Measurements from ENCODE around the gene TIAM2.

TIAM2 gene

GRCh38 chr6:155240905-155241600 is 245.9 kb downstream of the TIAM2 start:
- FAIRE-seq: no peak

GRCh38 chr6:155241966-155242365 is 246.9 kb downstream of the TIAM2 start:
- no peak for FAIRE-seq

GRCh38 chr6:155244434-155244833 is 249.3 kb downstream of the TIAM2 start:
- FAIRE-seq: no peak

- no peak for FAIRE-seq
Measured at GRCh38 chr6:155245193-155245592, 250.1 kb downstream of the TIAM2 start.

- no peak for FAIRE-seq
Measured at GRCh38 chr6:155245831-155246230, 250.7 kb downstream of the TIAM2 start.

- no peak for FAIRE-seq
Measured at GRCh38 chr6:155246825-155247224, 251.7 kb downstream of the TIAM2 start.

- FAIRE-seq: no peak
Measured at GRCh38 chr6:155247618-155248007, 252.5 kb downstream of the TIAM2 start.

GRCh38 chr6:155248008-155249001 is 253.2 kb downstream of the TIAM2 start:
- FAIRE-seq: no peak

- FAIRE-seq: no peak
Measured at GRCh38 chr6:155250701-155251381, 255.7 kb downstream of the TIAM2 start.

- FAIRE-seq: no peak
Measured at GRCh38 chr6:155252581-155252980, 257.5 kb downstream of the TIAM2 start.

- FAIRE-seq: no peak
Measured at GRCh38 chr6:155253337-155253736, 258.2 kb downstream of the TIAM2 start.

- no peak for FAIRE-seq
Measured at GRCh38 chr6:155254139-155254538, 259.0 kb downstream of the TIAM2 start.

- no peak for FAIRE-seq
Measured at GRCh38 chr6:155256122-155256795, 261.1 kb downstream of the TIAM2 start.

- no peak for FAIRE-seq
Measured at GRCh38 chr6:155257796-155258195, 262.7 kb downstream of the TIAM2 start.

GRCh38 chr6:155259204-155259603 is 264.1 kb downstream of the TIAM2 start:
- no peak for FAIRE-seq

GRCh38 chr6:155259897-155260296 is 264.8 kb downstream of the TIAM2 start:
- no peak for FAIRE-seq

GRCh38 chr6:155260686-155261085 is 265.6 kb downstream of the TIAM2 start:
- no peak for FAIRE-seq

- FAIRE-seq: no peak
Measured at GRCh38 chr6:155261111-155261900, 266.2 kb downstream of the TIAM2 start.

GRCh38 chr6:155262655-155263054 is 267.5 kb downstream of the TIAM2 start:
- FAIRE-seq: no peak

- FAIRE-seq: no peak
Measured at GRCh38 chr6:155263373-155264063, 268.4 kb downstream of the TIAM2 start, which contains the start of gene CLDN20. CLDN20 (plus strand) TSS chr6:155264013; CDS start chr6:155275720, 11,707 bp downstream.
